ENCODE measurements around the gene OR2B6. TPM values are rescaled to one million over a fixed set of nuclear protein-coding genes. Genes with fewer than 3 reads are reported as not detected.

OR2B6 gene
- total and polyA plus RNA-seq, 7 donors = 0.06 TPM; not detected in 6

DNA sequence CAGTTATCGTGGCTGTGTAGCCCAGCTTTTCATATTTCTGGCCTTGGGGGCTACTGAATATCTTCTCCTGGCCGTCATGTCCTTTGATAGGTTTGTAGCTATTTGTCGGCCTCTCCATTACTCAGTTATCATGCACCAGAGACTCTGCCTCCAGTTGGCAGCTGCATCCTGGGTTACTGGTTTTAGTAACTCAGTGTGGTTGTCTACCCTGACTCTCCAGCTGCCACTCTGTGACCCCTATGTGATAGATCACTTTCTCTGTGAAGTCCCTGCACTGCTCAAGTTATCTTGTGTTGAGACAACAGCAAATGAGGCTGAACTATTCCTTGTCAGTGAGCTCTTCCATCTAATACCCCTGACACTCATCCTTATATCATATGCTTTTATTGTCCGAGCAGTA, 475 bp downstream of the OR2B6 start:
- Histone ChIP-seq H3K36me3 (ENCODE audit: insufficient read depth in 1 of 2, low read depth in 1 of 2) (no peaks in the 10 kb centered on the region), H3K4me3 (no peak overlapping the region), H3K4me1 (no peaks in the 10 kb centered on the region), H3K27ac (no peak overlapping the region), H3K9me3 (no peaks in the 10 kb centered on the region), H3K27me3 (ENCODE audit: insufficient read depth in 3 of 3, low read length in 2 of 3) (peaks cover 0 to 5% (median 0%) of the 10 kb centered on the region in 3 donors)
- DNase-seq = no peak
- 72 to 74% (median 73%) methylated on average over 4 of the region's 4 CpGs for WGBS, 3 donors
- TF ChIP-seq, protein P1, sequence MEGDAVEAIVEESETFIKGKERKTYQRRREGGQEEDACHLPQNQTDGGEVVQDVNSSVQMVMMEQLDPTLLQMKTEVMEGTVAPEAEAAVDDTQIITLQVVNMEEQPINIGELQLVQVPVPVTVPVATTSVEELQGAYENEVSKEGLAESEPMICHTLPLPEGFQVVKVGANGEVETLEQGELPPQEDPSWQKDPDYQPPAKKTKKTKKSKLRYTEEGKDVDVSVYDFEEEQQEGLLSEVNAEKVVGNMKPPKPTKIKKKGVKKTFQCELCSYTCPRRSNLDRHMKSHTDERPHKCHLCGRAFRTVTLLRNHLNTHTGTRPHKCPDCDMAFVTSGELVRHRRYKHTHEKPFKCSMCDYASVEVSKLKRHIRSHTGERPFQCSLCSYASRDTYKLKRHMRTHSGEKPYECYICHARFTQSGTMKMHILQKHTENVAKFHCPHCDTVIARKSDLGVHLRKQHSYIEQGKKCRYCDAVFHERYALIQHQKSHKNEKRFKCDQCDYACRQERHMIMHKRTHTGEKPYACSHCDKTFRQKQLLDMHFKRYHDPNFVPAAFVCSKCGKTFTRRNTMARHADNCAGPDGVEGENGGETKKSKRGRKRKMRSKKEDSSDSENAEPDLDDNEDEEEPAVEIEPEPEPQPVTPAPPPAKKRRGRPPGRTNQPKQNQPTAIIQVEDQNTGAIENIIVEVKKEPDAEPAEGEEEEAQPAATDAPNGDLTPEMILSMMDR (IDR thresholded peaks at IDR 0.05) = no peak
- intact Hi-C loops (cut with DNase I) = no loop called here
- ATAC-seq = no peak

DNA sequence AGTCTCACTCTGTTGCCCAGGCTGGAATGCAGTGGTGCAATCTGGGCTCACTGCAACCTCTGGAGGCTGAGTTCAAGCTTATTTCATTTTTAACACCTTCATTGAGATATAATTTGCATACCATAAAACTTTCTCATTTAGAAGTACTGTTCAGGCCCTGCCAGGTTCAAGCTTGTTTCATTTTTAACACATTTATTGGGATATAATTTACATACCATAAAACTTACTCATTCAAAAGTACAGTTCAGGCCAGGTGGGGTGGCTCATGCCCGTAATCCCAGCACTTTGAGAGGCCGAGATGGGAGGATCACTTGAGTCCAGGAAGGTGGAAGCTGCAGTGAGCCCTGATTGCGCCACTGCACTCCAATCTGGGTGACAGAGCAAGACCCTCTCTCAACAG, 5.5 kb downstream of the OR2B6 start:
- 70 to 86% (median 75%) methylated on average over 3 of the region's 3 CpGs for WGBS, 3 donors
- intact Hi-C loops (cut with DNase I) = no loop called here
- Histone ChIP-seq H3K27me3 (ENCODE audit: insufficient read depth in 3 of 3, low read length in 2 of 3) (no peaks in the 10 kb centered on the region), H3K4me1 (no peaks in the 10 kb centered on the region), H3K4me3 (no peak overlapping the region), H3K36me3 (ENCODE audit: insufficient read depth in 1 of 2, low read depth in 1 of 2) (no peaks in the 10 kb centered on the region), H3K9me3 (no peaks in the 10 kb centered on the region), H3K27ac (no peak overlapping the region)
- TF ChIP-seq, protein P1 (IDR thresholded peaks at IDR 0.05) = no peak
- DNase-seq (no peak), ATAC-seq (no peak)

DNA sequence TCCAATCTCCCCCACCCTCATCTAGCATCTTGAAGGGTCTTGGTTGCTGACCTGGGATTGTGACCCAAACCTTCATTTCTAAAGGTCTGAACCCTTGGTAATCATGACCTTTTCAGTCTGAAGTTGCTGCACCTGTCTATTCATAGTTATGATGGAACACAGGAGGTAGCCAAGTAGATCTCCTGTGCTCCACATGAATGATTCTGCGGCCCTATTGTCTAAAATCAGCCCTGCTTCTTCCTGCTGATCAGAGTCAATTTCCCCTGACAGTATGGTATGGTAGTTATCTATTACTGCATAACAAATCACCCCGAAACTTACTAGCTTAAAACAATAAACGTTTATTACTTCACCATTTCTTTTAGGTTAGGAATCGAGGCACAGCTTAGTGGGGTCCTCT, 9.0 kb downstream of the OR2B6 start:
- no peak overlapping the region for H3K27ac ChIP-seq
- intact Hi-C loops (cut with DNase I) = no loop called here
- H3K9me3 ChIP-seq = peaks cover 3% of the 10 kb centered on the region
- no peaks in the 10 kb centered on the region for H3K27me3 ChIP-seq (ENCODE audit: insufficient read depth in 3 of 3, low read length in 2 of 3)
- DNase-seq (no peak), ATAC-seq (no peak)
- no peaks in the 10 kb centered on the region for H3K4me1 ChIP-seq
- WGBS, 3 donors = 87 to 88% (median 88%) methylated on average over 4 of the region's 4 CpGs
- TF ChIP-seq, protein P1 (IDR thresholded peaks at IDR 0.05) = no peak
- no peaks in the 10 kb centered on the region for H3K36me3 ChIP-seq (ENCODE audit: insufficient read depth in 1 of 2, low read depth in 1 of 2)
- H3K4me3 ChIP-seq = no peak overlapping the region

DNA sequence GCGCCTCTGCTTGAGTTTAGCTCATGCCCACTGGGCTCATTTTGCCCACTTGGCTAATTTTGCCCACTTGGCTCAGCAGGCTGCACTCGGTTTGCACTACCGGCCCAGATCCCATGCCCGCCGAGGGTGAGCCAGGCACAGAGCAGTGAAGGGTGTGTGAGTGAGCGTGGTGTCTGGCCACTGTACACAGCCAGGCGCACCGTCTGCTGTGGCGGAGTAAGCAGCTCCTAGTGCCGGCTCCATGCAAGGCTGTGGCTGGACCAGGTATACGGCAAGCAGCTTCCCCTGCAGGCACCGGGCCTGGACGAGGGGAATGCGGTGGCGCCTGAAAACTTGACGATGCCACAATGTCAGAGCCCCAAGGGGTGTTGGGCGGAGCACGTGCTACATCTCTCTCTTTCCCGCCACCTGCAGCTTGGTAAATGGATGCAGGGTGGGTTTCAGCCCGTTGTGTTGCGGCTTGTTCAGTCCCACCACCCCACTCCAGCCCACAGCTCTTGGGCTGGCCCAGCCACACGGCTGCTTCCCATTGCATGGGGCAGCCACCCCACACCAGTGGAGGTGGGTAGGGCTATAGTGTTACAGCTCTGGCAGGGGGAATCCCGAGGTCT, 9.9 kb downstream of the OR2B6 start:
- TF ChIP-seq, protein P1 (IDR thresholded peaks at IDR 0.05) = no peak
- H3K27ac ChIP-seq = no peak overlapping the region
- H3K4me3 ChIP-seq = no peak overlapping the region
- H3K36me3 ChIP-seq (ENCODE audit: insufficient read depth in 1 of 2, low read depth in 1 of 2) = no peaks in the 10 kb centered on the region
- intact Hi-C loops (cut with DNase I) = no loop called here
- no peaks in the 10 kb centered on the region for H3K27me3 ChIP-seq (ENCODE audit: insufficient read depth in 3 of 3, low read length in 2 of 3)
- 91 to 96% (median 94%) methylated on average over 22 to 23 of the region's 23 CpGs for WGBS, 3 donors
- ATAC-seq (no peak), DNase-seq (no peak)
- H3K9me3 ChIP-seq = peaks cover 3% of the 10 kb centered on the region
- H3K4me1 ChIP-seq = no peaks in the 10 kb centered on the region

DNA sequence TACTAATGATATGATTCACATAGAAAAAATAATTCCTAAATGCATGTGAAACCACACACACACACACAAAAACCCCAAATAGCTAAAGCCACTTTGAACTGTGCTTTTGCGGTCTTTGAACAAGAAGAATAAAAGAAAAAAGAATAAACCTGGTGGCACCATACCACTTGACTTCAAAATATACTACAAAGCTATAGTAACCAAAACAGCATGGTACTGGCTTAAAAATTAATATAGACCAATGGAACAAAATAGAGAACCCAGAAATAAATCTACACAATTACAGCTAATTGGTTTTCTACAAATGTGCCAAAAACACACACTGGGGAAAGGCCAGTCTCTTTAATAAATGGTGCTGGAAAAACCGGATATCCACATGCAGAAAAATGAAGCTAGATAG, 13.4 kb downstream of the OR2B6 start:
- H3K36me3 ChIP-seq (ENCODE audit: insufficient read depth in 1 of 2, low read depth in 1 of 2) = no peaks in the 10 kb centered on the region
- peaks cover 3% of the 10 kb centered on the region for H3K9me3 ChIP-seq
- no peaks in the 10 kb centered on the region for H3K4me1 ChIP-seq
- H3K4me3 ChIP-seq = no peak overlapping the region
- H3K27me3 ChIP-seq (ENCODE audit: insufficient read depth in 3 of 3, low read length in 2 of 3) = no peaks in the 10 kb centered on the region
- DNase-seq (no peak), ATAC-seq (no peak)
- TF ChIP-seq, protein P1 (IDR thresholded peaks at IDR 0.05) = no peak
- WGBS, 3 donors = 90 to 97% (median 92%) methylated on average over 2 of the region's 2 CpGs
- intact Hi-C loops (cut with DNase I) = no loop called here
- H3K27ac ChIP-seq = no peak overlapping the region
